Endothelial cell of umbilical vein (primary cell): ENCODE data around the gene SDK2. TPM values are rescaled to one million over a fixed set of nuclear protein-coding genes. Genes with fewer than 3 reads are reported as not detected.

Experiments
- BruUV-seq: library from RNA; stranded (reverse); fragments of 400-500 nt; replicated peaks from 2 replicates; lab custom pipeline; 2021; lab: Mats Ljungman, UMichigan
- CTCF ChIA-PET: fragments of 300-600, 350-600 bp; sonication (Branson Sonifier 250); formaldehyde crosslinking; loops from one replicate; lab custom pipeline; 2021; ENCODE audit warnings: antibody characterized with exemption, inconsistent platforms; lab: Charles Lee
- POLR2A ChIA-PET: fragments of 300-600, 350-600 bp; sonication (Branson Sonifier 250); formaldehyde crosslinking; loops from one replicate; lab custom pipeline; 2021; ENCODE audit warnings: antibody characterized with exemption, inconsistent platforms; lab: Charles Lee
- DNase-seq: peaks from one replicate; pipeline ENCODE4 v3.0.0-alpha.2; 2011; ENCODE audit warnings: low read depth, low spot score
- FAIRE-seq: peaks from 2 replicates; lab custom pipeline; 2011; peaks lifted over from hg19 to GRCh38; lab: Jason Lieb, UNC
- H2AFZ ChIP-seq: 2 replicates; pipeline ENCODE4 v1.6.0; 2012; ENCODE audit warnings: low read depth, low read length, control low read depth, inconsistent platforms
- H3K27ac ChIP-seq: 2 replicates; pipeline ENCODE4 v1.5.1; 2011; ENCODE audit warnings: low read depth, mild to moderate bottlenecking, control low read depth, low read length, moderate library complexity; ENCODE audit not compliant: insufficient read depth
- H3K27me3 ChIP-seq, 2 experiments: 2 replicates each; pipeline versions ENCODE4 v1.6.0 to v1.6.1; 2011; ENCODE audit warnings: low read length in 2 of 2, mixed read lengths in 1 of 2; ENCODE audit not compliant: control insufficient read depth in 2 of 2, insufficient read depth in 2 of 2
- H3K36me3 ChIP-seq, 2 experiments: 2 replicates in 1 of 2; 3 replicates in 1 of 2; pipeline ENCODE4 v1.5.1; 2011; ENCODE audit warnings: low read length in 2 of 2, mild to moderate bottlenecking in 1 of 2, moderate library complexity in 1 of 2; ENCODE audit not compliant: control insufficient read depth in 2 of 2, insufficient read depth in 2 of 2; ENCODE audit errors: extremely low read depth in 1 of 2
- H3K4me1 ChIP-seq: 3 replicates; pipeline ENCODE4 v1.5.1; 2011; ENCODE audit warnings: mild to moderate bottlenecking, low read length; ENCODE audit not compliant: control insufficient read depth, insufficient read depth; ENCODE audit errors: extremely low read depth
- H3K4me2 ChIP-seq: 2 replicates; pipeline ENCODE4 v1.6.1; 2011; ENCODE audit warnings: low read length, control low read depth, mixed read lengths; ENCODE audit not compliant: insufficient read depth
- H3K4me3 ChIP-seq, 3 experiments: fragments of 200-600 bp in 1 of 3; sonication (generic), shearing (Covaris generic) in 1 of 3; replicated peaks in 1 of 3; 2 replicates each; pipeline ENCODE4 v1.5.1; 2011 to 2016; ENCODE audit warnings: control low read depth in 3 of 3, low read length in 3 of 3, mild to moderate bottlenecking in 2 of 3, inconsistent platforms in 1 of 3, low read depth in 1 of 3, moderate library complexity in 1 of 3; ENCODE audit not compliant: insufficient read depth in 1 of 3
- H3K79me2 ChIP-seq: 2 replicates; pipeline ENCODE4 v1.6.0; 2012; ENCODE audit warnings: low read length, inconsistent platforms; ENCODE audit not compliant: control insufficient read depth, insufficient read depth
- H3K9ac ChIP-seq: replicated peaks from 2 replicates; pipeline ENCODE3; 2011; ENCODE audit warnings: low read length, control low read depth; ENCODE audit not compliant: insufficient read depth; ENCODE audit errors: extremely low read depth
- H3K9me1 ChIP-seq: replicated peaks from 3 replicates; pipeline ENCODE4 v1.6.0; 2011; ENCODE audit warnings: mild to moderate bottlenecking, low read length; ENCODE audit not compliant: control insufficient read depth, insufficient read depth; ENCODE audit errors: extremely low read depth
- H3K9me3 ChIP-seq: replicated peaks from 2 replicates; pipeline ENCODE4 v1.5.1; 2012; ENCODE audit warnings: low read length, inconsistent platforms; ENCODE audit not compliant: control insufficient read depth, insufficient read depth
- H4K20me1 ChIP-seq: replicated peaks from 2 replicates; pipeline ENCODE3; 2011; ENCODE audit warnings: mild to moderate bottlenecking, low read length; ENCODE audit not compliant: control insufficient read depth, insufficient read depth; ENCODE audit errors: extremely low read depth
- EZH2 ChIP-seq: IDR thresholded peaks from 2 replicates; pipeline ENCODE4 v1.6.1; 2012; ENCODE audit warnings: borderline replicate concordance, low read depth, mild to moderate bottlenecking, moderate library complexity, low read length, inconsistent platforms; ENCODE audit not compliant: severe bottlenecking
- FOS ChIP-seq: IDR thresholded peaks from 2 replicates; pipeline ENCODE4 v1.6.1; 2011; ENCODE audit warnings: mild to moderate bottlenecking, low read length, moderate library complexity, borderline replicate concordance; ENCODE audit not compliant: insufficient read depth
- GATA2 ChIP-seq: IDR thresholded peaks from 2 replicates; pipeline ENCODE4 v1.7.0; 2011; ENCODE audit warnings: low read depth, mild to moderate bottlenecking, moderate library complexity, mixed read lengths, low read length; ENCODE audit not compliant: insufficient read length, insufficient read depth
- JUN ChIP-seq: IDR thresholded peaks from 2 replicates; pipeline ENCODE4 v1.6.1; 2011; ENCODE audit warnings: borderline replicate concordance, low read depth; ENCODE audit not compliant: insufficient read length, insufficient read depth
- POLR2AphosphoS5 ChIP-seq: IDR thresholded peaks from 2 replicates; pipeline ENCODE4 v1.6.1; 2012; ENCODE audit warnings: low read depth, mild to moderate bottlenecking, control low read depth, low read length, moderate library complexity; ENCODE audit not compliant: insufficient read depth
- dilution Hi-C: fragments of 300-500 bp; cut with MboI; formaldehyde crosslinking; loops from one replicate; pipeline ENCODE4 v1.15.0; 2019; ENCODE audit warnings: low sequenced_read_pairs; ENCODE audit not compliant: extremely low pct_ligation_motif_present
- intact Hi-C: fragments of 100-400 bp; cut with micrococcal nuclease; formaldehyde crosslinking; loops from one replicate; pipeline ENCODE4 v1.10.0; 2022
- polyA plus RNA-seq, 4 experiments: library from polyadenylated mRNA; depleted of rRNA in 3 of 4; stranded (reverse) in 3 of 4; unstranded in 1 of 4; fragments of >200 nt; gene quantifications; 2 replicates each; pipeline versions ENCODE4 v1.2.1 to v1.2.3, GENCODE V29; 2011 to 2012; ENCODE audit warnings: missing spikeins in 1 of 4
- total RNA-seq: library from RNA; stranded (reverse); gene quantifications from 2 replicates; pipeline ENCODE4 v1.2.3, GENCODE V29; 2021
- TF ChIP-seq, protein P1 (sequence below), 2 donors: IDR thresholded peaks; 1 replicate in 1 of 2; 2 replicates in 1 of 2; pipeline ENCODE4 v1.5.1; 2011; ENCODE audit warnings: low read length in 2 of 2, mild to moderate bottlenecking in 2 of 2, moderate library complexity in 2 of 2, control low read depth in 1 of 2, inconsistent platforms in 1 of 2, low read depth in 1 of 2; ENCODE audit not compliant: insufficient read depth in 1 of 2; ENCODE audit errors: extremely low read depth in 1 of 2

Gene SDK2
- total and polyA plus RNA-seq, 2 donors (not counting 3 experiments of a cell fraction or from before 2014, with no cell fraction given) = not detected

DNA sequence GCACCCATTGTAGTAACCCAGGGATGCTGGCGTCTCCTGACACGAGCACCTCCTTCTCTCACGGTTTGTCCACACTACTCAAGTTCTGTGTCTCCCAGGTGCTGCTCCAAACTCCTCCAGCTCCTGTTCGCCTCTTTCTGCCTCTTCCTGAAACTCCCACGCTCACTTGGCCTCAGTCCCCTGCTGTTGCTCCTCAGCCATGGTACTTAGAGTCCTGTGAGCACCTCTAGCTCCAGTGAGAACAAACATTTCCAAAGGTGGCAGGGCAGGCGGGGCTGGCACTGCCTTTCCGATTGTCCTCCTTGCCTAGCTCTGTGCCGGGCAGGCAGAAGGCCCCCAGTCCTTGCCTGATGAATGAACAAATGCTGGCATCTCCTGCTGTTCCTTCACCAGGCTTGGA lies 146.1 kb downstream of the SDK2 start:
- TF ChIP-seq JUN (no peak), FOS (no peak), EZH2 (no peak), POLR2AphosphoS5 (no peak), GATA2 (no peak)
- H3K79me2 ChIP-seq = no peaks in the 10 kb centered on the region
- no peak overlapping the region for H2AFZ ChIP-seq
- H3K27ac ChIP-seq = no peak overlapping the region
- no peaks in the 10 kb centered on the region for H3K4me1 ChIP-seq
- ChIA-PET CTCF (no interaction called here), POLR2A (no interaction called here)
- dilution Hi-C loops (no loop called here), intact Hi-C loops (no loop called here)
- no TSS peak for BruUV-seq
- no peaks in the 10 kb centered on the region for H4K20me1 ChIP-seq
- FAIRE-seq = no peak
- H3K4me3 ChIP-seq = no peak overlapping the region
- H3K36me3 ChIP-seq = no peaks in the 10 kb centered on the region
- H3K9ac ChIP-seq = no peak overlapping the region
- H3K9me3 ChIP-seq = no peaks in the 10 kb centered on the region
- no peaks in the 10 kb centered on the region for H3K27me3 ChIP-seq
- no peaks in the 10 kb centered on the region for H3K9me1 ChIP-seq
- DNase-seq = no peak
- no peak overlapping the region for H3K4me2 ChIP-seq

DNA sequence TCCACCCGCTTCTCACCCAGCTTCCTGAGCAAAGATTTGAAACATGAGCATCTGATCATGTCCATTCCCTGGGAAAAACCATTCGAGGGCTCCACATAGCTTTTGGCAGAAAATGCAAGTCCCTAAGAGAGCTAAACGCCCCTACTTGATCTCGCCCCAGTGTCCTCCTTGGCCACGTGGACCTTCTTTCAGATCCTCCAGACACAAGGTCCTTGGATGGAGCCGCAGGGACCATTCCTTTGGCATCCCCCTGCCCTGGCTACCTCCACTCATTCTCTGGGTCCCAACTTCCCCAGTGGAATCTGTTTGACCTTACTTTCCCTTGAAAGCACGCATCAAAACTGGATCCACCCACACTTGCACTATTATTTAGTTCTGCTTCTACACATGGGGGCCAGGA lies 146.5 kb downstream of the SDK2 start:
- no peak overlapping the region for H3K27ac ChIP-seq
- no peaks in the 10 kb centered on the region for H3K4me1 ChIP-seq
- no TSS peak for BruUV-seq
- H3K36me3 ChIP-seq = no peaks in the 10 kb centered on the region
- H3K4me3 ChIP-seq = no peak overlapping the region
- H4K20me1 ChIP-seq = no peaks in the 10 kb centered on the region
- H3K4me2 ChIP-seq = no peak overlapping the region
- POLR2A ChIA-PET = no interaction called here
- no peaks in the 10 kb centered on the region for H3K9me1 ChIP-seq
- dilution Hi-C loops (no loop called here), intact Hi-C loops (no loop called here)
- no peaks in the 10 kb centered on the region for H3K27me3 ChIP-seq
- no peak overlapping the region for H3K9ac ChIP-seq
- DNase-seq = no peak
- CTCF ChIA-PET = no interaction called here
- no peaks in the 10 kb centered on the region for H3K79me2 ChIP-seq
- TF ChIP-seq POLR2AphosphoS5 (no peak), GATA2 (no peak)
- TF ChIP-seq, protein P1, sequence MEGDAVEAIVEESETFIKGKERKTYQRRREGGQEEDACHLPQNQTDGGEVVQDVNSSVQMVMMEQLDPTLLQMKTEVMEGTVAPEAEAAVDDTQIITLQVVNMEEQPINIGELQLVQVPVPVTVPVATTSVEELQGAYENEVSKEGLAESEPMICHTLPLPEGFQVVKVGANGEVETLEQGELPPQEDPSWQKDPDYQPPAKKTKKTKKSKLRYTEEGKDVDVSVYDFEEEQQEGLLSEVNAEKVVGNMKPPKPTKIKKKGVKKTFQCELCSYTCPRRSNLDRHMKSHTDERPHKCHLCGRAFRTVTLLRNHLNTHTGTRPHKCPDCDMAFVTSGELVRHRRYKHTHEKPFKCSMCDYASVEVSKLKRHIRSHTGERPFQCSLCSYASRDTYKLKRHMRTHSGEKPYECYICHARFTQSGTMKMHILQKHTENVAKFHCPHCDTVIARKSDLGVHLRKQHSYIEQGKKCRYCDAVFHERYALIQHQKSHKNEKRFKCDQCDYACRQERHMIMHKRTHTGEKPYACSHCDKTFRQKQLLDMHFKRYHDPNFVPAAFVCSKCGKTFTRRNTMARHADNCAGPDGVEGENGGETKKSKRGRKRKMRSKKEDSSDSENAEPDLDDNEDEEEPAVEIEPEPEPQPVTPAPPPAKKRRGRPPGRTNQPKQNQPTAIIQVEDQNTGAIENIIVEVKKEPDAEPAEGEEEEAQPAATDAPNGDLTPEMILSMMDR (IDR thresholded peaks at IDR 0.05; ENCODE audit: extremely low read depth in 1 of 2, insufficient read depth in 1 of 2, low read depth in 1 of 2, low read length in 2 of 2) = no peak
- H2AFZ ChIP-seq = no peak overlapping the region
- H3K9me3 ChIP-seq = no peaks in the 10 kb centered on the region
- no peak for FAIRE-seq
